NCI-H146 treated with DMSO at 0.1 percent for 48 hours (cell line): ENCODE data around the gene ZC2HC1B.
"Not testable (repeated sequence)": the region's sequence is repeated elsewhere in the genome, so short reads cannot be mapped to it uniquely, and the experiment has no call there.

Experiments
- DNase-seq: peaks from one replicate; lab custom pipeline; 2025; ENCODE audit not compliant: unreplicated experiment; lab: John Stamatoyannopoulos, UW

ZC2HC1B gene

DNA sequence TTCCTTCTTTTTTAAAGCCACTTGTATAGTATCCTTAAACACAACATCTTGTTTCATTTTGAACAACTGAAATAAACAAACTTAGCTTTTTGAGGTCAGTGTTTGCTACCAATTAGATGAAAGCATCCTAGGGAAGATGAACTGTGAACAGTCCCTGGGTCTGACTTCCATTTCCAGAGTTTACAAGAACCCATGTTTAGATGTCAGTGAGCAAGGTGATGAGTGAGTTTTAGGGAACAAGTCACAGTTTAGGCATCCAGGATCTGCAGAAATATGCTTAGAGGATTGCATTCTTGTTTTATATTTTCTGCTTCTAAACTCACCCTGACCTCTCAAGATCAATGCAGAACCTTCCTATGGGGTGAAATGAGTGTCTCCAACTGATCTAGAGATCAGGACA is 3.0 kb downstream of the ZC2HC1B start:
- DNase-seq: no peak

DNA sequence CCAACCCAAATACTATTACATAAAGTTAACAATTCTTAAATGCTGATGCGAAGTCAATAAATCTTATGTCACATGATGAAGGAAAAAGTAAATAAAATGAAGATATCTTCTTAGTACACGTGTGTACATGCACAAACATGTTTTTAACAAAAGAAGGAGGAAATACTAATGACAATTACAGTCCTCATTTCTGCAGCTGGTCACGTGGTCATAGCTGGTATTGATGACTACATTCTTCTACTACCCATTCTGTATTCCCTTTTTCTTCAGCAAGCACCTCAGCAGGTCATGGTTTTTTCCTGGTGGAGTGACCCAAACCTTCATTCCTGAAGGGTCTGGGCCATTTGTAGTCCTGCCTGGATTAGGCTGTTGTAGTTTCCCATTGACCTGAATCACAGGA is 4.5 kb downstream of the ZC2HC1B start:
- DNase-seq: not testable (repeated sequence)

DNA sequence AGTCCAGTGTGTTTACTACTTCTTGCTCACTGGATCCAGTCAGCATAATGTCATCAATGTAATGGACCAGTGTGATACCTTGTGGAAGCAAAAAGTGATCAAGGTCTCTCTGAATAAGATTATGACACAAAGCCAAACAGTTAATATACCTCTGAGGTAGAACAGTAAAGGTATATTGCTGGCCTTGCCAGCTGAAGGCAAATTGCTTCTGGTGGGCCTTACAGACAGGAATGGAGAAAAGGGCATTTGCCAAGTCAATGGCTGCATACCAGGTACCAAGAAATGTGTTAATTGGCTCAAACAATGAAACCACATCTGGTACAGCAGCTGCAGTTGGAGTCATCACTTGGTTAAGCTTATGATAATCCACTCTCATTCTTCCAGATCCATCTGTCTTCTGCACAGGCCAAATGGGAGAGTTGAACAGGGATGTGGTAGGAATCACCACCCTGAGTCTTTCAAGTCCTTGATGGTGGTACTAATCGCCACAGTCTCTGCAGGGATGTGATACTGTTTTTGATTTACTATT is 7.0 kb downstream of the ZC2HC1B start:
- DNase-seq: not testable (repeated sequence)

DNA sequence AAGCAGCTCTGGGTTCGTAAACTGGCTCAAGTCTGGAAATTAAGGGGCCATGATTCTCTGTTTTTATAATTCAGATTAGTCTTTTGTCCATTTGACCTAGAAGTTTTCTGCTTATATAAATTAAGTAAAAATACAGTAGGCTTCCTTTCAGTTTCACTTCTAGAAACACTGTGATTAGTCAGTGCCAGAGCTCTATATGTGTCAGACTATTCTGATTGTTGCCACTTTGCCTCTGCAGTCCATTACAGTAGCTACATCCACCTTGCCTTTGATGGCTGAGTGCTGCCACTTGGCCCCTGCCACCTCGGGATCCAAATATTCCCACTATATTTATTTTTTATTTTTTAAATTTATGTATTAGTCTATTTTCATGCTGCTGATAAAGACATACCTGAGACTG is 7.9 kb downstream of the ZC2HC1B start:
- DNase-seq: no peak

DNA sequence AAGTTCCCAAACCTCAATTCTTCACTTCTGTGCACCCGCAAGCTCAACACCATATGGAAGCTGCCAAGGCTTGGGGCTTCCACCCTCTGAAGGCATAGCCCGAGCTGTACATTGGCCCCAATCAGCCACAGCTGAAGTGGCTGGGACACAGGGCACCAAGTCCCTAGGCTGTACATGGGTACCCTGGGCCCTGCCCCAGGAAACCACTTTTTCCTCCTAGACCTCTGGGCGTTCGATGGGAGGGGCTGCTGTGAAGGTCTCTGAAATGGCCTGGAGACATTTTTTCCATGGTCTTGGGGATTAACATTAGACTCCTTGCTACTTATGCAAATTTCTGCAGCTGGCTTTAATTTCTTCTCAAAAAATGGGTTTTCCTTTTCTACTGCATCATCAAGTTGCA is 9.3 kb downstream of the ZC2HC1B start:
- DNase-seq: not testable (repeated sequence)

DNA sequence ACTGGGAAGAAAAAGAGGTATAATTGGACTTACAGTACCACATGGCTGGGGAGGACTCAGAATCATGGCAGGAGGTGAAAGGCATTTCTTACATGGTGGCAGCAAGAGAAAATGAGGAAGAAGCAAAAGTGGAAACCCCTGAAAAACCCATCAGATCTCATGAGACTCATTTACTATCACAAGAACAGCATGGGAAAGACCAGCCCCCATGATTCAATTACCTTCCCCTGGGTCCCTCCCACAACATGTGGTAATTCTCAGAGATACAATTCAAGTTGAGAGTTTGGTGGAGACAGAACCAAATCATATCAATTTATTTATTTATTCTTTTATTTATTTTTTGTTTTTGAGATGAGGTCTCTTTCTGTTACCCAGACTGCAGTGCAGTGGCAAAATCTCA is 10.2 kb downstream of the ZC2HC1B start:
- DNase-seq: not testable (repeated sequence)

DNA sequence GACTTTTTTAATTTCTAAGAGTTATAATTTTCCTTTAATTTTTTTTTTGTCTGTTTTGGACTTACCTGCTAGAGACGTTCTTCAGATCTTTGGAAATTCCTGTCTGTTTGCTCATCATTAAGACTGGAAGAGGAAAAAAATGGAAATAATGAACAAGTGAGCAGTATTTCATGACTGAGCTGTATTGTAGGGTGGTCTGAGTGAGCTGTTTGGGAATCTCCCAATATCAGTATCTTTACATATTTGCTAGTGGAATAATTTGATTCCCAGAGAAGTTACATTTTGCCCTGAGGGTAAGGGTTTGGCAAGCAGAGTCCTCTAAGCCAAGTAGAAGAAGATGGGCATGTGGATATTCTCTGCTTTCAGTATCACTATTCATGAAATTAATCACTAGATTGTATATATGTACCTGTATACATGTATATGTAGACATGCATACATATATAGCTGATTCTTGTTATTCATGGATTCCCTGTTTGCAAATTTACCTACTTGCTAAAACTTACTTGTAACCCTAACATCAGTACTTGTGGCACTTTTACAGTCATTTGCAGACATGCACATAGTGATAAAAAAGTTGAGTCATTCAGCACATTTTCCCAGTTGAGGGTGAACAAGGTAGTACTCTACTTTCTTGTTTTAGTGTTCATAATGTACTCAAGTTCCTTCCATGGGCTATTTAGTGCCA is 13.5 kb downstream of the ZC2HC1B start:
- no peak for DNase-seq

DNA sequence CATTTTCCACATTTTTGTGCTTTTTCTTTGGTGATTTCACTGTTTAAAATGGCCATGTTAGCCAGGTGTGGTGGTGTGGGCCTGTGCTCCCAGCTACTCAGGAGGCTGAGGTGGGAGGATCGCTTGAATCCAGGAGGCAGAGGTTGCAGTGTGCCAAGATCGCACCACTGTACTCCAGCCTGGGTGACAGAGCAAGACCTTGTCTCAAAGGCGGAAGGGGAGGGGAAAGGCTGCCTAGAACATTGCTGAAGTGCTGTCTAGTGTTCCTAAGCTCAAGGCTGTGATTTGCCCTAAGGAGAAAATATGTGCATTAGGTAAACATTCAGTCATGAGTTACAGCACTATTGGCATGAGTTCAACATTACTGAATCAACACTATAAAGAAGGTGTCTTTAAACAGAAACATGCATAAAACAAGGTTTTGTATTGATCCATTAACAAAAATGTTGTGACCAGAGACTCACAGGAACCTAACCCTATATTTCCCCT is 14.0 kb downstream of the ZC2HC1B start:
- no peak for DNase-seq

DNA sequence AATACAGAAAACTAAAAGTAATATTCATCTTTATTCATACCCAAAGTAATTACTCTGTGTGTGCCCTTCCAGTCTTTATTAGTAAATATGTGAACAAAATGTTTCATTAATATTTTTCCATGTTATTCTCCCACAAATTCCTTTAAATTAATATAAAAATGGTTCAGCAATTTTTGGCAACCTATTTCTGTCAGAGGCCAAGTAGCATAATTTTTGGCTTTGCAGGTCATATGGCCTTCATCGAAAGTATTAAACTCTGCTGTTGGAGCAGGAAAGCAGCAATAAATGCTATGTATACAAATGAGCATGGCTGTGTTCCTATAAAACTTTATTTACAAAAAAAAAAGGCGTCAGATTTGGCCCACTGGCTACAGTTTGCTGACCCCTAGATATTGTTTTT is 16.1 kb downstream of the ZC2HC1B start:
- DNase-seq: no peak

DNA sequence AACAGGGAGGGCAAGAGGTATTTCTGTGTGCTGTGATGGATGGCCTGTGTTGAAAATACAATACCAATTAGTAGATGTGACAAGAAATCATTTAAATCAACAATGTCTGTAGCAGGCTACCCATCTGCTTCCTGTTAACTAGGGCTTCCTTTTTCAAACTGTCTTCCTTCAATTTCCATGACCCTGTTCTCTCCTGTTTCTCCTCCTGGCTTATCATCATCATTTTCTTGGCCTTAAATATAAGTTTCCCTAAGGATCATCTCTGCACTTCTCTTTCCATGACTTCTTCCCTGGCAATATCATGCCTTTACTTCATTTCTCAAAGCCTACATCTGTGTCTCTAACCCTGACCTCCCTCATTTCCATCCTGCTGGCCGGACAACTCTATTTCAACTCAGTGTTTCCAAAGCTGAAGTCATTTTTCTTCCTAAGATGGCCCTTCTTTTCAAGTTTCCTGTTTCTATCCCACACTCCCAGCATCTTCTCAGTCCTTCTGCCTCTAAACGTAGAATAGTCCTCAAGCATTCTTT is 18.2 kb downstream of the ZC2HC1B start:
- DNase-seq: no peak

DNA sequence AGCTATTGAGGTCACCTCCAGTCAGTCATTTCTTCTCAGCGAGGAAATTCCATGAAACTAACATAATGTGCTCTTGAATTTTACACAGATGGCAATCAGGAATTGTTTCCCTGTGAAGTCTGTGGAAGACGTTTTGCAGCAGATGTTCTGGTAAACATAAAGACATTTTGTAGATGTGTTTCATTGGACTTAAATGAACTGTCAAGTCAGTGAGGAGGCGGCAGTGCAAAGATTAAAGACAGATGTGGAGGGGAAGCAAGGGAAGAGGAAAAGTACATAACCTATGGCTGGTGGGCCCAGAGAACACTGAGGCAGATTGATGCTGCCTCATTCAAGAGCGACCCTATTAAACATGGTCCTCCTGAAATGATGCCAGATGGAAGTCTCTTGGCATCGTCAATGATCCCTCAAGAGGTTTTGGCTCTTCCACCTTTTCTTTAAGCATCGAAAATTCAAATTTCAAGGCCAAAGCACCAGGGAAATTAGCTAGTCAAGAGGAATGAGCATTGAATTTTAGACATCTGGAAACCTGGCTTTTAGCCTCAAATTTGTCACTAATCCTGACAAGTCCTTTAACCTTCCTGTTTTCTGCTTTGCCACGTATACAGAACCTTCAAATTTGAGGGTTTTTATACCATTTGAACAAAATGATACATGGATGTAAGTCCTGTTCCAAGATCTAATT is 20.1 kb downstream of the ZC2HC1B start:
- no peak for DNase-seq

DNA sequence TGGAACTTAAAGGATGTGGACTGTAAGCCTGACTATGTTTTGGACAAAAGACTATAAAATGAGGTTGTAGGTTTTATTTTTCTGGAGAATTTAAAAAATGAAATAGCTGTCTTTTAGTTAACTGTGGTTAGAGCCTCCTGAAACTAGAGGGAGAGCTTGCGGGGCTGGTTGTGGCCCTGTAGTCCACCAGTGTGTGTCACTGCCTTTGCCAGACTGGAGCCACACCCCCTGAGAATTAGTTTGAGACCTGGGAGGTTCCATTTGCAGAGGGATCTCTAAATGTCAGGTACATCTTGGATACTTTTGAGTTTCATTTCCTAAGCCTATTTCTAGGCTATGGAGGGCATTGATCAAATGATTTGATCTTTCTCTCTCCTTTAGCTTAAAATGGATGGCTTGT is 20.8 kb downstream of the ZC2HC1B start:
- DNase-seq: no peak

DNA sequence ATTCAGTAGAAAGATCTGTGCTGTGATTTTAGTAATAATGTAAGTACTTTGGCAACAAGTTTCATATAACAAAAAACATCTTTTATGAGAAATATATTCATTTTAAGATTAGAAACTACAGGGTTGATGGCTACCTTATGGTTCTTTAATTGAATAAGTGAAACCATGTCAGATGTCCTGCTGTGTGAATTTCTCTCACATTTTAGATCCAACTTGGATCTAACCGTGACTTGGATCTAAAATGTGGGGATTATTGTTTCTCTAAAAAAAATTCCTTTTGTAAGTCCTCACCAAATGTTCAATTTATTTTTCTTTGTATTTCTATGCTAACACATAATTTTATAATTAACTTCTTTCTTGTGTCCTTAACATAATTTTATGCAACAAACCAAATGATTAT is 30.4 kb downstream of the ZC2HC1B start:
- DNase-seq: no peak

DNA sequence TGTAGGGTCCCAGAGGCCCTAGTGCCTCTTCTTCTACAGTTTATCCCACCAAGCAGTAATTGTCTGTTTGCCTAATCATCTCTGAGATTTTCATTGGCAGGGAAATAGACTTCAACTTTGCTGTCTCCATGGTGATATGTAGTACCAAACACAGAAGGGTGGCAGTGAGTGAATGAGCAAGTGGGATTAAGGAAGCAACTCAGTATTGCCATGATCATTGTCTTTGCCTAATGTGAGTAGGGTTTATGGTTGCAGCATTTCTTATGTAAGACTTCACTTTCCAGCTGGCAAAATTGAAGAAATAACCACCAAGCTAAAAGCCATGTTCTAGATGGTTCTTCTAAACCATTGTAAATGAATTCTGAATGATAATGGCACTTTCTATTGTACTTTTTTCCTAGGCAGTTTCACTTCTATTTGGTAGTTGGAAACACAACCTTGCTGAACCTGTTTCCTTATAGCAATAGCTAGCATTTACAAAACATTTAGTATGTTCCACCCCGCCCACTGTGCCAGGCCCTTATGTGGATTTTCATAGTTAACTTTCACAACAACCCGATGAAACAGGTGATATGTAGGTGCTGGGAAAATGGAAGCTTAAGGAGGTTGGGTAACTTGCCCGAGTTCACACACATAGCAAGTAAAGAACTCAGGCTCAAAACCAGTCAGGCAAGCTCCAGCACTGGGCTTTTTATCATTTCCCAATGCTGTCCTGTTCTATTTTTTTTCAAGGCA is 32.0 kb downstream of the ZC2HC1B start:
- no peak for DNase-seq

DNA sequence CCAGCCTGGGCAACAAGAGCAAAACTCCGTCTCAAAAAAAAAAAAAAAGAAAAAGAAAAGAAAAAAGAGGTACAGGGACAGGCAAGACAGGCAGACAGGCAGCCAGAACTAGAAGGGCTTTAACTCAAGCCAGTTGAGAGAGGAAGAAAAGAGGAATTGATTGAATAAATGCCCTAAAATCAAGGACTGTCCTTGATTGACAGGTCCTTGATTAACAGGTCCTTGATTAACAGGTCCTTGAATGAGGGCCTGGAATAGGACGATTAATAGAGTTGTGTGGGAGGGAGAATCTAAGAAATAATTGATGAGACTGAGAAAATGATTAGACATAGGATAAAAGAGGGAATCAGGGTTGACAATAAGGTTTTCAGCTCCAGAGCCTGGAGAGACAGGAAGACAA is 36.1 kb downstream of the ZC2HC1B start:
- DNase-seq: no peak

DNA sequence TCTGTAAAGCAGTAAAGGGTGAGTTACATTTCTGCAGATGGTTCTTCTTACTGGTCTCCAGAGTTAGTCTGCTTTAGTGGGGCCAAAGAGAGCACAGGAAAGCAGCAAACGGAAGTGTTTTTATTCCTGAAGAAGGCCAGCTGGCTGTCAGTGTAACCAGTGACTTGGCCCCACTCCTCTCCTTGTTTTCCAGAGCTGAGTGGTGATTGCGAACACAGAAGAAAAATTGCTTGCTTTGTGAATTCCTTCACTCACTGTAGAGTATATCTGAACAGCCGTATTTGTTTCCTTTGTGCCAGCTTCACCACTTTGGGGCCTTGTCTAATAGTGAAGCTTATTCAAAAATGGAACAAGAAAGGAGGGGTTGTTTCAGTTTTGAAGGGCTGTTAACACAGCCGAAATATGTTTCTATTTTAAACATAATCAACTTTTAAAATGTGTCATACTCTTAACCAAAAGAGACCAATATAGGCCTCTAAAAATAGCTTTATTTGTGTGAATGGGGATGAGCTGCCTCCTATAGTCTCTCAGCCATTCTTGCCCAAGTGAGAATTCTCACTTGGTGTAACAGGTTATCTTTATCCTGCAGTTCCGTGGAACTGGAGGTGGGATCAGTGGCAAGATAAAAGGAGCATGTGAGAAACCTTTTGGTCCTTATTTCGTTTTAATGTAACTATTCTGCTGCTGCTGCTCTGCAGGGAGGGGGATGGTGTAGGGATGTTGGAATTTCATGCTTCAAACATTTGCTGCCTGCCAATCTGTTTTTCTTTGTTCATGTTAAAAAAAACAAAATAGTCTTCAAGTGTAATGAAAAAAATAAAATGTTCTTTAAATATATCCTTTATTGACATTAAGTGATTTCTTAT is 37.8 kb downstream of the ZC2HC1B start:
- no peak for DNase-seq

DNA sequence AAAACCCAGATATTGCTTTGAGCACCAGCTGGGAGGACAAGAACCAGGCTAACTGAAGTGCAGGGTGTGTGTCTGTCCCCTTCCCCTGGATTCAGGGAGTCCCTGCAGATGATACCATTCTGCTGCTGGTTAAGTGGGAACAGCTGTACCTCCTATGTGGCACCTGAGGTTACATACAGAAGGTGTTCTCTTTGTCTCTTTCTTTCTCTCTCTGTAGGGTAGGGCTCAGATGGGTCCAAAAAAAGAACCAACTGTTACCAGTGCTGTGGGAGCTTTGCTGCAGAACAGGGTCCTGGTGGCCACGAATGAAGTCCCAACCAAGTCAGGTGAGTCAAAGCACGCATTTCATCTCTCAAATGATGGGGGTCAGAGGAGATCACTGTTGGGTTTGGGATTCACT is 38.6 kb downstream of the ZC2HC1B start:
- no peak for DNase-seq

DNA sequence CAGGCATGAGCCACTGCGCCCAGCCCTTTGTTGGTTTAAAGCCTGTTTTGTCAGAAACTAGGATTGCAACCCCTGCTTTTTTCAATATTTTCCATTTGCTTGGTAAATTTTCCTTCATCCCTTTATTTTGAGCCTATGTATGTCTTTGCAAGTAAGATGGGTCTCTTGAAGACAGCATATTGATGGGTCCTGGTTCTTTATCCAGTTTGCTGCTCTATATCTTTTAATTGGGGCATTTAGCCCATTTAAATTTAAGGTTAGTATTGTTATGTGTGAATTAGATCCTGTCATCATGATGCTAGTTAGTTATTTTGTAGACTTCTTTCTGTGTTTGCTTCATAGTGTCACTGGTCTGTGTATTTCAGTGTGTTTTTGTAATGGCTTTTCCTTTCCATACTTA is 46.8 kb downstream of the ZC2HC1B start:
- DNase-seq: no peak

DNA sequence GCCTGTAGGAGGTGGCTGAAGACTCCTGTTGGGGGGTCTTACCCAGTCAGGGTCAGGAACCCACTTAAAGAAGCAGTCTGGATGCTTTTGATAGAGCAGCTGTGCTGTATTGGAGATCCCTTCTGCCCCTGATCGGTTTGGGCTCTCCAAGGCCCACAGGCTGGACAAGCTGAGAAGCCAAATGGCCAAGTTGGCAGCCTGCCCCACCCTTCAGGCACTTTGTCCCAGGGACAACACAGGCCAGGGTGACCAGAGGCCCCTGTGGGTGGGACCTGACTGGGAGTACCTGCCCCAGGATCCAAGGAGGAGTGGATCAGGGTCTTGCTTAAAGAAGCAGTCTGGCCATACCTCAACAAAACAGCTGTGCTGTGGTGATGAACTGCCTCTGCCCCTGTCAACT is 48.4 kb downstream of the ZC2HC1B start:
- no peak for DNase-seq

DNA sequence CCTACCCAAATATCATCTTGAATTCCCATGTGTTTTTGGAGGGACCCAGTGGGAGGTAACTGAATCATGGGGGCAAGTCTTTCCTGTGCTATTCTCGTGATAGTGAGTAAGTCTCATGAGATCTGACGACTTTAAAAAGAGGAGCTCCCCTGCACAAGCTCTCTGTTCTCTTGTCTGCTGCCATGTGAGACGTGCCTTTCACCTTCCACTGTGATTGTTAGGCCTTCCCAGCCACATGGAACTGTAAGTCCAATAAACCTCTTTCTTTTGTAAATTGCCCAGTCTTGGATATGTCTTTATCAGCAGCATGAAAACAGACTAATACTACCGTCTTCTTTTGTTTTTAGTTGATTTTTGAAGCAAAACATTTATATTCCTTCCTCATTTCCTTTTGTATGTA is 52.8 kb downstream of the ZC2HC1B start:
- not testable (repeated sequence) for DNase-seq

DNA sequence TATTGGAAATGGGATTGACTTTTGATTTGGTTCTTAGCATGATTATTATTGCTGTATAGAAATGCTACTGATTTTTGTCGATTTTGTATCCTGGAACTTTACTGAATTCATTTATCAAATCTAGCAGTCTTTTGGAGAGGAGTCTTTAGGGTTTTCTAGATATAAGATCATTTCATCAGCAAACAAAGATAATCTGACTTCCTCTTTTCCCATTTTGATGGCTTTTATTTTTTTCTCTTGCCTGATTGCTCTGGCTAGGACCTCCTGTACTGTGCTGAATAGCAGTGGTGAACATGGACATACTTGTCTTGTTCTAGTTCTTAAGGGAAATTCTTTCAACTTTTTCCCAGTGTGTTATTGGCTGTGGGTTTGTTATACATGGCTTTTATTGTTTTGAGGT is 64.6 kb downstream of the ZC2HC1B start:
- DNase-seq: no peak
